B cell (primary cell): ENCODE results near the gene PRKCG. TPM values are rescaled to one million over a fixed set of nuclear protein-coding genes. Genes with fewer than 3 reads are reported as not detected.

Source experiments
- ATAC-seq: fragments of 200-7000 bp; cut with Tn5 transposase; one replicate; pipeline ENCODE4 v1.10.0; 2021; ENCODE audit warnings: low read depth, mild to moderate bottlenecking, moderate number of reproducible peaks, moderate library complexity
- CTCF ChIA-PET: fragments of 350-600 bp; sonication (Branson Sonifier 250); formaldehyde crosslinking; loops from one replicate; lab custom pipeline; 2021; ENCODE audit warnings: antibody characterized with exemption, inconsistent platforms; lab: Charles Lee
- POLR2A ChIA-PET: fragments of 350-600 bp; sonication (Branson Sonifier 250); formaldehyde crosslinking; loops from one replicate; lab custom pipeline; 2021; ENCODE audit warnings: antibody characterized with exemption; lab: Charles Lee
- DNase-seq: peaks from one replicate; pipeline ENCODE4 v3.0.0; 2013
- H2AFZ ChIP-seq: 2 replicates; pipeline ENCODE4 v1.6.1; 2012; ENCODE audit warnings: mild to moderate bottlenecking, low read depth, low read length; ENCODE audit not compliant: insufficient read depth, poor library complexity, severe bottlenecking
- H3K27ac ChIP-seq, 2 donors: 1 replicate in 1 of 2; 2 replicates in 1 of 2; pipeline ENCODE4 v1.5.1; 2012 to 2013; ENCODE audit warnings: low read length in 2 of 2, mild to moderate bottlenecking in 2 of 2, moderate library complexity in 1 of 2
- H3K27me3 ChIP-seq, 4 experiments: fragments of 200-600 bp in 1 of 4; sonication (generic) in 1 of 4; replicated peaks in 1 of 4; 1 replicate in 2 of 4; 2 replicates in 2 of 4; pipeline versions ENCODE4 v1.6.1 to v1.7.0; 2013 to 2016; ENCODE audit warnings: low read length in 3 of 4, mild to moderate bottlenecking in 2 of 4, mixed read lengths in 1 of 4, moderate library complexity in 1 of 4; ENCODE audit not compliant: insufficient read depth in 4 of 4, control insufficient read depth in 3 of 4; ENCODE audit errors: control extremely low read depth in 1 of 4
- H3K36me3 ChIP-seq, 2 experiments: replicated peaks in 1 of 2; 1 replicate in 1 of 2; 2 replicates in 1 of 2; pipeline versions ENCODE4 v1.6.1 to v1.7.1; 2013; ENCODE audit warnings: low read length in 1 of 2; ENCODE audit not compliant: insufficient read depth in 2 of 2, control insufficient read depth in 1 of 2; ENCODE audit errors: control extremely low read depth in 1 of 2, extremely low read depth in 1 of 2
- H3K4me1 ChIP-seq, 2 donors: fragments of 200-600 bp in 1 of 2; sonication (generic) in 1 of 2; 1 replicate in 1 of 2; 2 replicates in 1 of 2; pipeline versions ENCODE4 v1.5.1 to v1.6.1; 2013 to 2017; ENCODE audit warnings: low read length in 2 of 2; ENCODE audit not compliant: control insufficient read depth in 2 of 2, insufficient read depth in 2 of 2
- H3K4me2 ChIP-seq: replicated peaks from 2 replicates; pipeline ENCODE3; 2012; ENCODE audit warnings: mild to moderate bottlenecking, low read depth, low read length; ENCODE audit not compliant: poor library complexity, severe bottlenecking
- H3K4me3 ChIP-seq, 5 experiments: fragments of 200-600 bp in 1 of 5; sonication (generic) in 1 of 5; 1 replicate in 3 of 5; 2 replicates in 2 of 5; pipeline versions ENCODE4 v1.5.1 to v1.7.0; 2011 to 2016; ENCODE audit warnings: low read length in 4 of 5, mild to moderate bottlenecking in 4 of 5, low read depth in 2 of 5, control low read depth in 1 of 5, moderate library complexity in 1 of 5; ENCODE audit not compliant: insufficient read depth in 1 of 5; ENCODE audit errors: control extremely low read depth in 1 of 5, extremely low read depth in 1 of 5
- H3K79me2 ChIP-seq: fragments of 200-600 bp; sonication (generic); one replicate; pipeline ENCODE4 v1.6.0; 2016; ENCODE audit warnings: low read length; ENCODE audit not compliant: control insufficient read depth, insufficient read depth
- H3K9ac ChIP-seq: fragments of 200-600 bp; sonication (generic); 2 replicates; pipeline ENCODE4 v1.6.1; 2017; ENCODE audit warnings: mild to moderate bottlenecking, low read length, moderate library complexity
- H3K9me3 ChIP-seq, 3 donors: one replicate each; pipeline versions ENCODE4 v1.6.1 to v1.7.1; 2013; ENCODE audit warnings: low read length in 2 of 3; ENCODE audit not compliant: control insufficient read depth in 2 of 3, insufficient read depth in 1 of 3; ENCODE audit errors: control extremely low read depth in 1 of 3
- H4K20me1 ChIP-seq: 2 replicates; pipeline ENCODE4 v1.6.0; 2012; ENCODE audit warnings: mild to moderate bottlenecking, low read length; ENCODE audit not compliant: insufficient read depth, control insufficient read depth, poor library complexity, severe bottlenecking
- H3K27ac Mint-ChIP-seq: one replicate; pipeline ENCODE4 v1.8.0; 2021; ENCODE audit warnings: mixed read lengths
- H3K27me3 Mint-ChIP-seq: one replicate; pipeline ENCODE4 v1.8.0; 2021; ENCODE audit warnings: mixed read lengths
- H3K4me1 Mint-ChIP-seq: one replicate; pipeline ENCODE4 v1.8.0; 2021; ENCODE audit warnings: mixed read lengths
- H3K4me3 Mint-ChIP-seq: one replicate; pipeline ENCODE4 v1.8.0; 2021; ENCODE audit warnings: mixed read lengths
- H3K9me3 Mint-ChIP-seq: one replicate; pipeline ENCODE4 v1.8.0; 2022; ENCODE audit warnings: mixed read lengths; ENCODE audit not compliant: insufficient read depth
- CTCF ChIP-seq: fragments of 200-600 bp; IDR thresholded peaks from one replicate; pipeline ENCODE4 v1.8.0; 2022; ENCODE audit warnings: antibody characterized with exemption, mild to moderate bottlenecking
- EZH2 ChIP-seq: IDR thresholded peaks from 2 replicates; pipeline ENCODE4 v1.6.1; 2012; ENCODE audit warnings: borderline replicate concordance, low read depth, mild to moderate bottlenecking, moderate library complexity, low read length; ENCODE audit not compliant: insufficient read depth, poor library complexity, severe bottlenecking
- WGBS: methylation state at CpG from one replicate; pipeline ENCODE4 v1.1.5; 2013; ENCODE audit warnings: missing lambda C conversion rate; ENCODE audit not compliant: insufficient coverage; 5-methylcytosine and 5-hydroxymethylcytosine counted together
- intact Hi-C: fragments of 100-400 bp; cut with micrococcal nuclease; formaldehyde crosslinking; loops from one replicate; pipeline ENCODE4 v1.10.0; 2022
- polyA plus RNA-seq: library from polyadenylated mRNA; depleted of rRNA; stranded (reverse); fragments of >200 nt; gene quantifications from 2 replicates; pipeline ENCODE4 v1.2.3, GENCODE V29; 2012
- total RNA-seq, 2 donors: library from RNA; stranded (reverse); fragments of 120-200 nt in 1 of 2; gene quantifications; 1 replicate in 1 of 2; 2 replicates in 1 of 2; pipeline versions ENCODE4 v1.2.3 to v1.2.4, GENCODE V29; 2013 to 2022

The PRKCG gene
- total and polyA plus RNA-seq, 2 donors (not counting 1 experiment from before 2014, with no cell fraction given) = 0.31 TPM; not detected in 1

- ATAC-seq = no peak
- ChIA-PET CTCF (interaction anchor here (0.8 kb wide), 1 partner anchor 43 kb away, joined by 4 read pairs; no protein-coding TSS in a partner anchor), POLR2A (no interaction called here)
- Histone ChIP-seq H3K9ac (no peak overlapping the region), H3K79me2 (no peaks in the 10 kb centered on the region), H3K27ac (no peak overlapping the region), H3K4me1 (peaks cover 0 to 5% of the 10 kb centered on the region in 2 donors), H3K27me3 (peaks cover 0 to 35% (median 15%) of the 10 kb centered on the region in 4 experiments), H3K9me3 (peaks cover 0 to 35% (median 0%) of the 10 kb centered on the region in 3 donors), H3K36me3 (no peaks in the 10 kb centered on the region), H3K4me2 (no peak overlapping the region), H4K20me1 (no peaks in the 10 kb centered on the region), H2AFZ (no peak overlapping the region), H3K4me3 (no peak overlapping the region)
- no peak for DNase-seq
- Mint-ChIP-seq H3K4me1 (no peaks in the 10 kb centered on the region), H3K27ac (no peak overlapping the region), H3K4me3 (no peak overlapping the region), H3K27me3 (peaks cover 47% of the 10 kb centered on the region), H3K9me3 (peaks cover 7% of the 10 kb centered on the region)
- TF ChIP-seq EZH2 = no peak
- WGBS = 19% methylated on average over 2 of the region's 4 CpGs
- intact Hi-C loops = no loop called here
These were observed 14.7 kb downstream of the PRKCG start for GRCh38 chr19:53896682-53897081.

- no peak for ATAC-seq
These were observed 15.5 kb downstream of the PRKCG start for GRCh38 chr19:53897459-53897858.

More at GRCh38 chr19:53897459-53897858, 15.5 kb downstream of the PRKCG start:
- TF ChIP-seq EZH2 = no peak
- no peak for TF ChIP-seq CTCF
- Histone ChIP-seq H4K20me1 (no peaks in the 10 kb centered on the region), H3K27ac (no peak overlapping the region), H3K9ac (no peak overlapping the region), H3K9me3 (peaks cover 0 to 36% (median 0%) of the 10 kb centered on the region in 3 donors), H3K27me3 (peaks cover 0 to 34% (median 12%) of the 10 kb centered on the region in 4 experiments), H3K79me2 (no peaks in the 10 kb centered on the region), H3K36me3 (no peaks in the 10 kb centered on the region), H3K4me1 (peaks cover 0 to 5% of the 10 kb centered on the region in 2 donors), H2AFZ (no peak overlapping the region), H3K4me3 (no peak overlapping the region), H3K4me2 (no peak overlapping the region)
- CTCF ChIA-PET = no interaction called here
- Mint-ChIP-seq H3K4me1 (no peaks in the 10 kb centered on the region), H3K27me3 (peaks cover 42% of the 10 kb centered on the region), H3K27ac (no peak overlapping the region), H3K4me3 (no peak overlapping the region), H3K9me3 (peaks cover 7% of the 10 kb centered on the region)
- WGBS = no CpG with 5 or more reads among the region's 4 CpGs
- DNase-seq = no peak
- intact Hi-C loops = no loop called here
- POLR2A ChIA-PET = no interaction called here
